Liver (tissue), 9 donors: ENCODE results near the gene NCAPH2. TPM values are rescaled to one million over a fixed set of nuclear protein-coding genes. Genes with fewer than 3 reads are reported as not detected.

Source experiments
- DNase-seq: peaks from one replicate; pipeline ENCODE4 v3.0.0-alpha.2; 2017; ENCODE audit warnings: low spot score
- H3K27ac ChIP-seq, 2 donors: one replicate each; pipeline ENCODE4 v1.7.0; 2013; ENCODE audit warnings: inconsistent platforms in 2 of 2, low read length in 2 of 2, control low read depth in 1 of 2, low read depth in 1 of 2, mild to moderate bottlenecking in 1 of 2
- H3K27me3 ChIP-seq, 4 donors: one replicate each; pipeline versions ENCODE4 v1.6.1 to v1.7.0; 2013; ENCODE audit warnings: low read length in 3 of 4, inconsistent platforms in 1 of 4, mild to moderate bottlenecking in 1 of 4, moderate library complexity in 1 of 4; ENCODE audit not compliant: control insufficient read depth in 4 of 4, insufficient read depth in 4 of 4
- H3K36me3 ChIP-seq, 4 donors: one replicate each; pipeline versions ENCODE4 v1.6.1 to v1.7.0; 2013; ENCODE audit warnings: low read length in 3 of 4, mild to moderate bottlenecking in 3 of 4, low read depth in 1 of 4, moderate library complexity in 1 of 4; ENCODE audit not compliant: control insufficient read depth in 4 of 4, insufficient read depth in 3 of 4
- H3K4me1 ChIP-seq, 4 donors: one replicate each; pipeline versions ENCODE4 v1.6.1 to v1.7.0; 2013; ENCODE audit warnings: low read length in 3 of 4, mild to moderate bottlenecking in 3 of 4, moderate library complexity in 1 of 4; ENCODE audit not compliant: control insufficient read depth in 4 of 4, insufficient read depth in 4 of 4
- H3K4me3 ChIP-seq, 3 donors: one replicate each; pipeline versions ENCODE4 v1.6.1 to v1.7.0; 2013; ENCODE audit warnings: low read length in 3 of 3, control low read depth in 1 of 3, low read depth in 1 of 3, mild to moderate bottlenecking in 1 of 3
- H3K9ac ChIP-seq, 2 donors: one replicate each; pipeline ENCODE4 v1.7.0; 2013; ENCODE audit warnings: low read length in 2 of 2, mild to moderate bottlenecking in 2 of 2, moderate library complexity in 2 of 2, control low read depth in 1 of 2, low read depth in 1 of 2
- H3K9me3 ChIP-seq, 4 donors: one replicate each; pipeline versions ENCODE4 v1.6.1 to v1.7.0; 2013; ENCODE audit warnings: low read length in 3 of 4; ENCODE audit not compliant: control insufficient read depth in 4 of 4
- ATF3 ChIP-seq: IDR thresholded peaks from 2 replicates; pipeline ENCODE4 v1.6.1; 2016; ENCODE audit warnings: antibody characterized with exemption
- CTCF ChIP-seq: fragments of 150-350 bp; IDR thresholded peaks from 2 replicates; pipeline ENCODE4 v1.5.1; 2017; ENCODE audit warnings: improper control_type of control experiment, low read depth, low read length; ENCODE audit not compliant: missing input control
- EGR1 ChIP-seq, 2 donors: IDR thresholded peaks; 2 replicates each; pipeline ENCODE4 v1.6.1; 2016 to 2018; ENCODE audit warnings: antibody characterized with exemption in 2 of 2, low read depth in 2 of 2
- FOXA1 ChIP-seq: IDR thresholded peaks from 2 replicates; pipeline ENCODE4 v1.6.1; 2016; ENCODE audit warnings: antibody characterized with exemption
- FOXA2 ChIP-seq: IDR thresholded peaks from 2 replicates; pipeline ENCODE4 v1.6.1; 2016; ENCODE audit warnings: antibody characterized with exemption
- HNF4G ChIP-seq: IDR thresholded peaks from 2 replicates; pipeline ENCODE4 v1.6.1; 2016; ENCODE audit warnings: antibody characterized with exemption
- JUND ChIP-seq, 2 donors: IDR thresholded peaks; 2 replicates each; pipeline ENCODE4 v1.6.1; 2016; ENCODE audit warnings: antibody characterized with exemption in 2 of 2
- NR2F2 ChIP-seq: IDR thresholded peaks from 2 replicates; pipeline ENCODE4 v1.6.1; 2016; ENCODE audit warnings: antibody characterized with exemption
- RAD21 ChIP-seq, 2 donors: IDR thresholded peaks; 2 replicates each; pipeline ENCODE4 v1.6.1; 2016; ENCODE audit warnings: antibody characterized with exemption in 2 of 2, mild to moderate bottlenecking in 2 of 2
- RXRA ChIP-seq, 2 donors: IDR thresholded peaks; 2 replicates each; pipeline ENCODE4 v1.6.1; 2017 to 2018; ENCODE audit warnings: antibody characterized with exemption in 2 of 2, mild to moderate bottlenecking in 1 of 2
- ZBTB33 ChIP-seq: IDR thresholded peaks from 2 replicates; pipeline ENCODE4 v1.6.1; 2016; ENCODE audit warnings: antibody characterized with exemption
- WGBS: extraction: QIAGEN DNeasy Blood & Tissue Kit; methylation state at CpG from one replicate; pipeline ENCODE4 v1.1.7; 2013; 5-methylcytosine and 5-hydroxymethylcytosine counted together
- polyA plus RNA-seq, 2 donors: library from polyadenylated mRNA; stranded (reverse) in 1 of 2; unstranded in 1 of 2; fragments of 200-250 nt in 1 of 2; fragments of >200 nt in 1 of 2; fragmentation: Nextera tagmentation in 1 of 2; extraction: Ambion mirVana in 1 of 2; gene quantifications; one replicate each; pipeline versions ENCODE4 v1.2.1 to v1.2.3, GENCODE V29; 2013 to 2015
- total RNA-seq, 2 donors: library from RNA; depleted of rRNA; stranded (reverse); fragments of >200 nt; gene quantifications; one replicate each; pipeline ENCODE4 v1.2.3, GENCODE V29; 2014
- donor health status: healthy.
- donor health status: healthy.
- donor health status: healthy.
- donor health status: healthy.
- donor health status: healthy.

The NCAPH2 gene
- total and polyA plus RNA-seq, 4 donors = 12.0 to 30.8 (median 13.9) TPM

GRCh38 chr22:50551160-50551752 is 43.2 kb downstream of the NCAPH2 start:
- DNase-seq = no peak
- Histone ChIP-seq H3K27ac (no peak overlapping the region), H3K4me1 (peaks cover 0 to 9% (median 8%) of the 10 kb centered on the region in 4 donors), H3K36me3 (no peaks in the 10 kb centered on the region), H3K4me3 (no peak overlapping the region), H3K9me3 (no peaks in the 10 kb centered on the region), H3K9ac (no peak overlapping the region), H3K27me3 (no peaks in the 10 kb centered on the region)
- WGBS = 93% methylated on average over 11 of the region's 11 CpGs
- no peak for TF ChIP-seq CTCF

- 85% methylated on average over 8 of the region's 8 CpGs for WGBS
These were observed 45.3 kb downstream of the NCAPH2 start for GRCh38 chr22:50553310-50553709.

More at GRCh38 chr22:50553310-50553709, 45.3 kb downstream of the NCAPH2 start:
- no peak overlapping the region for H3K9ac ChIP-seq
- no peaks in the 10 kb centered on the region for H3K9me3 ChIP-seq
- no peaks in the 10 kb centered on the region for H3K36me3 ChIP-seq
- TF ChIP-seq JUND (IDR thresholded peaks at IDR 0.05) (no peak), ZBTB33 (no peak), CTCF (no peak), FOXA1 (no peak), HNF4G (no peak), RAD21 (IDR thresholded peaks at IDR 0.05) (no peak), FOXA2 (no peak), ATF3 (no peak), RXRA (IDR thresholded peaks at IDR 0.05) (no peak), NR2F2 (no peak), EGR1 (IDR thresholded peaks at IDR 0.05; ENCODE audit: low read depth in 2 of 2) (no peak)
- DNase-seq = no peak
- no peak overlapping the region for H3K27ac ChIP-seq
- no peaks in the 10 kb centered on the region for H3K27me3 ChIP-seq
- H3K4me3 ChIP-seq = no peak overlapping the region
- peaks cover 0 to 9% (median 7%) of the 10 kb centered on the region in 4 donors for H3K4me1 ChIP-seq
